B cell (primary cell): ENCODE measurements around the gene BRICD5. TPM values are rescaled to one million over a fixed set of nuclear protein-coding genes. Genes with fewer than 3 reads are reported as not detected.

Experiments
- ATAC-seq: fragments of 200-7000 bp; cut with Tn5 transposase; one replicate; pipeline ENCODE4 v1.10.0; 2021; ENCODE audit warnings: low read depth, mild to moderate bottlenecking, moderate number of reproducible peaks, moderate library complexity
- CTCF ChIA-PET: fragments of 350-600 bp; sonication (Branson Sonifier 250); formaldehyde crosslinking; loops from one replicate; lab custom pipeline; 2021; ENCODE audit warnings: antibody characterized with exemption, inconsistent platforms; lab: Charles Lee
- POLR2A ChIA-PET: fragments of 350-600 bp; sonication (Branson Sonifier 250); formaldehyde crosslinking; loops from one replicate; lab custom pipeline; 2021; ENCODE audit warnings: antibody characterized with exemption; lab: Charles Lee
- DNase-seq: peaks from one replicate; pipeline ENCODE4 v3.0.0; 2013
- H2AFZ ChIP-seq: 2 replicates; pipeline ENCODE4 v1.6.1; 2012; ENCODE audit warnings: mild to moderate bottlenecking, low read depth, low read length; ENCODE audit not compliant: insufficient read depth, poor library complexity, severe bottlenecking
- H3K27ac ChIP-seq, 2 donors: 1 replicate in 1 of 2; 2 replicates in 1 of 2; pipeline ENCODE4 v1.5.1; 2012 to 2013; ENCODE audit warnings: low read length in 2 of 2, mild to moderate bottlenecking in 2 of 2, moderate library complexity in 1 of 2
- H3K27me3 ChIP-seq, 4 experiments: fragments of 200-600 bp in 1 of 4; sonication (generic) in 1 of 4; replicated peaks in 1 of 4; 1 replicate in 2 of 4; 2 replicates in 2 of 4; pipeline versions ENCODE4 v1.6.1 to v1.7.0; 2013 to 2016; ENCODE audit warnings: low read length in 3 of 4, mild to moderate bottlenecking in 2 of 4, mixed read lengths in 1 of 4, moderate library complexity in 1 of 4; ENCODE audit not compliant: insufficient read depth in 4 of 4, control insufficient read depth in 3 of 4; ENCODE audit errors: control extremely low read depth in 1 of 4
- H3K36me3 ChIP-seq, 2 experiments: replicated peaks in 1 of 2; 1 replicate in 1 of 2; 2 replicates in 1 of 2; pipeline versions ENCODE4 v1.6.1 to v1.7.1; 2013; ENCODE audit warnings: low read length in 1 of 2; ENCODE audit not compliant: insufficient read depth in 2 of 2, control insufficient read depth in 1 of 2; ENCODE audit errors: control extremely low read depth in 1 of 2, extremely low read depth in 1 of 2
- H3K4me1 ChIP-seq, 2 donors: fragments of 200-600 bp in 1 of 2; sonication (generic) in 1 of 2; 1 replicate in 1 of 2; 2 replicates in 1 of 2; pipeline versions ENCODE4 v1.5.1 to v1.6.1; 2013 to 2017; ENCODE audit warnings: low read length in 2 of 2; ENCODE audit not compliant: control insufficient read depth in 2 of 2, insufficient read depth in 2 of 2
- H3K4me2 ChIP-seq: replicated peaks from 2 replicates; pipeline ENCODE3; 2012; ENCODE audit warnings: mild to moderate bottlenecking, low read depth, low read length; ENCODE audit not compliant: poor library complexity, severe bottlenecking
- H3K4me3 ChIP-seq, 5 experiments: fragments of 200-600 bp in 1 of 5; sonication (generic) in 1 of 5; 1 replicate in 3 of 5; 2 replicates in 2 of 5; pipeline versions ENCODE4 v1.5.1 to v1.7.0; 2011 to 2016; ENCODE audit warnings: low read length in 4 of 5, mild to moderate bottlenecking in 4 of 5, low read depth in 2 of 5, control low read depth in 1 of 5, moderate library complexity in 1 of 5; ENCODE audit not compliant: insufficient read depth in 1 of 5; ENCODE audit errors: control extremely low read depth in 1 of 5, extremely low read depth in 1 of 5
- H3K79me2 ChIP-seq: fragments of 200-600 bp; sonication (generic); one replicate; pipeline ENCODE4 v1.6.0; 2016; ENCODE audit warnings: low read length; ENCODE audit not compliant: control insufficient read depth, insufficient read depth
- H3K9ac ChIP-seq: fragments of 200-600 bp; sonication (generic); 2 replicates; pipeline ENCODE4 v1.6.1; 2017; ENCODE audit warnings: mild to moderate bottlenecking, low read length, moderate library complexity
- H3K9me3 ChIP-seq, 3 donors: one replicate each; pipeline versions ENCODE4 v1.6.1 to v1.7.1; 2013; ENCODE audit warnings: low read length in 2 of 3; ENCODE audit not compliant: control insufficient read depth in 2 of 3, insufficient read depth in 1 of 3; ENCODE audit errors: control extremely low read depth in 1 of 3
- H4K20me1 ChIP-seq: 2 replicates; pipeline ENCODE4 v1.6.0; 2012; ENCODE audit warnings: mild to moderate bottlenecking, low read length; ENCODE audit not compliant: insufficient read depth, control insufficient read depth, poor library complexity, severe bottlenecking
- H3K27ac Mint-ChIP-seq: one replicate; pipeline ENCODE4 v1.8.0; 2021; ENCODE audit warnings: mixed read lengths
- H3K27me3 Mint-ChIP-seq: one replicate; pipeline ENCODE4 v1.8.0; 2021; ENCODE audit warnings: mixed read lengths
- H3K4me1 Mint-ChIP-seq: one replicate; pipeline ENCODE4 v1.8.0; 2021; ENCODE audit warnings: mixed read lengths
- H3K4me3 Mint-ChIP-seq: one replicate; pipeline ENCODE4 v1.8.0; 2021; ENCODE audit warnings: mixed read lengths
- H3K9me3 Mint-ChIP-seq: one replicate; pipeline ENCODE4 v1.8.0; 2022; ENCODE audit warnings: mixed read lengths; ENCODE audit not compliant: insufficient read depth
- CTCF ChIP-seq: fragments of 200-600 bp; IDR thresholded peaks from one replicate; pipeline ENCODE4 v1.8.0; 2022; ENCODE audit warnings: antibody characterized with exemption, mild to moderate bottlenecking
- EZH2 ChIP-seq: IDR thresholded peaks from 2 replicates; pipeline ENCODE4 v1.6.1; 2012; ENCODE audit warnings: borderline replicate concordance, low read depth, mild to moderate bottlenecking, moderate library complexity, low read length; ENCODE audit not compliant: insufficient read depth, poor library complexity, severe bottlenecking
- WGBS: methylation state at CpG from one replicate; pipeline ENCODE4 v1.1.5; 2013; ENCODE audit warnings: missing lambda C conversion rate; ENCODE audit not compliant: insufficient coverage; 5-methylcytosine and 5-hydroxymethylcytosine counted together
- intact Hi-C: fragments of 100-400 bp; cut with micrococcal nuclease; formaldehyde crosslinking; loops from one replicate; pipeline ENCODE4 v1.10.0; 2022
- polyA plus RNA-seq: library from polyadenylated mRNA; depleted of rRNA; stranded (reverse); fragments of >200 nt; gene quantifications from 2 replicates; pipeline ENCODE4 v1.2.3, GENCODE V29; 2012
- total RNA-seq, 2 donors: library from RNA; stranded (reverse); fragments of 120-200 nt in 1 of 2; gene quantifications; 1 replicate in 1 of 2; 2 replicates in 1 of 2; pipeline versions ENCODE4 v1.2.3 to v1.2.4, GENCODE V29; 2013 to 2022

The BRICD5 gene
- total and polyA plus RNA-seq, 2 donors (not counting 1 experiment from before 2014, with no cell fraction given): 11.9 to 18.3 TPM

GRCh38 chr16:2244926-2245795, 34.5 kb upstream of the BRICD5 start:
- no peak overlapping the region for H3K4me2 ChIP-seq

GRCh38 chr16:2244301-2244700, 33.6 kb upstream of the BRICD5 start:
- Mint-ChIP-seq H3K27ac (no peak overlapping the region), H3K9me3 (no peaks in the 10 kb centered on the region), H3K27me3 (no peaks in the 10 kb centered on the region), H3K4me3 (no peak overlapping the region), H3K4me1 (peaks cover 1% of the 10 kb centered on the region)
- intact Hi-C loops: no loop called here
- Histone ChIP-seq H3K4me1 (no peaks in the 10 kb centered on the region), H2AFZ (no peak overlapping the region), H3K27me3 (no peaks in the 10 kb centered on the region), H3K27ac (no peak overlapping the region), H3K79me2 (peaks cover 15% of the 10 kb centered on the region), H4K20me1 (peaks cover 14% of the 10 kb centered on the region), H3K9ac (no peak overlapping the region), H3K4me2 (no peak overlapping the region), H3K36me3 (peaks cover 0 to 46% of the 10 kb centered on the region in 2 experiments), H3K4me3 (no peak overlapping the region), H3K9me3 (no peaks in the 10 kb centered on the region)
- no peak for DNase-seq
- no peak for ATAC-seq
- 88% methylated on average over 17 of the region's 17 CpGs for WGBS
- POLR2A ChIA-PET: interaction anchor here (0.6 kb wide), 1 partner anchor 251 kb away, joined by 3 read pairs; no protein-coding TSS in a partner anchor
- CTCF ChIA-PET: no interaction called here
- TF ChIP-seq EZH2 (no peak), CTCF (no peak)

More at GRCh38 chr16:2244926-2245795, 34.5 kb upstream of the BRICD5 start:
- H3K4me1 ChIP-seq: peaks cover under 1 to 5% of the 10 kb centered on the region in 2 donors
- peaks cover 21% of the 10 kb centered on the region for H3K79me2 ChIP-seq
- CTCF ChIA-PET: no interaction called here
- 96% methylated on average over 30 of the region's 30 CpGs for WGBS
- H3K4me1 Mint-ChIP-seq: peaks cover 1% of the 10 kb centered on the region
- no peak for ATAC-seq
- no peak for TF ChIP-seq EZH2
- no peak overlapping the region for H3K4me3 Mint-ChIP-seq
- H3K4me3 ChIP-seq: no peak overlapping the region
- H3K27ac ChIP-seq: no peak overlapping the region
- intact Hi-C loops: no loop called here
- peaks cover 0 to 46% of the 10 kb centered on the region in 2 experiments for H3K36me3 ChIP-seq
- no peak overlapping the region for H2AFZ ChIP-seq
- POLR2A ChIA-PET: interaction anchor here (0.6 kb wide), 1 partner anchor 250 kb away, joined by 3 read pairs; no protein-coding TSS in a partner anchor
- no peak overlapping the region for H3K9ac ChIP-seq
- DNase-seq: no peak
- H3K27me3 ChIP-seq: no peaks in the 10 kb centered on the region
- no peak overlapping the region for H3K27ac Mint-ChIP-seq
- peaks cover 14% of the 10 kb centered on the region for H4K20me1 ChIP-seq
- H3K9me3 Mint-ChIP-seq: no peaks in the 10 kb centered on the region
- H3K9me3 ChIP-seq: no peaks in the 10 kb centered on the region
- H3K27me3 Mint-ChIP-seq: no peaks in the 10 kb centered on the region
